HG02884 (cell line): ENCODE measurements around the gene DYNC1I2.
"Not testable (repeated sequence)": the region's sequence is repeated elsewhere in the genome, so short reads cannot be mapped to it uniquely, and the experiment has no call there.

Source experiments
- ATAC-seq: cut with Tn5 transposase; IDR thresholded peaks from one replicate; pipeline ENCODE4 v1.9.1; 2021; ENCODE audit warnings: mild to moderate bottlenecking, moderate library complexity; ENCODE audit not compliant: unreplicated experiment

Gene DYNC1I2

DNA sequence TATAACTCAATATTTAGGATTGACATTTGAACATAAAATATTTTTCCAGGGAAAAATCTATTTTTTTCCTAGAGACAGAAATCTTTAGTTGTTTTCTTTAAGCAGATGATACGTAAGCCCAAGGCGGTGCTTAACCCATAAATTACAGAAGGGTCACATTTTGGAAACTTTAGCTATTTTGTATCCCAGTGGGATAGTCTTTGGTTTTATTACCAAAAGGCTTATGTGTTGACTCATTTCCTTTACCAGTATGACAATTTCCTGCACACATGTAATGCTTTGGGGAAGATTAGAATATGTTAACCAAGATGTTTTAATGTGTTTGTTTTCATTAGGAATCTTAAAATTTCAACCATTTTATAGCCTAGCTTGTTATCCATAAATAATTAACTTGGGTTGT is 24.8 kb downstream of the DYNC1I2 start:
- no peak for ATAC-seq

DNA sequence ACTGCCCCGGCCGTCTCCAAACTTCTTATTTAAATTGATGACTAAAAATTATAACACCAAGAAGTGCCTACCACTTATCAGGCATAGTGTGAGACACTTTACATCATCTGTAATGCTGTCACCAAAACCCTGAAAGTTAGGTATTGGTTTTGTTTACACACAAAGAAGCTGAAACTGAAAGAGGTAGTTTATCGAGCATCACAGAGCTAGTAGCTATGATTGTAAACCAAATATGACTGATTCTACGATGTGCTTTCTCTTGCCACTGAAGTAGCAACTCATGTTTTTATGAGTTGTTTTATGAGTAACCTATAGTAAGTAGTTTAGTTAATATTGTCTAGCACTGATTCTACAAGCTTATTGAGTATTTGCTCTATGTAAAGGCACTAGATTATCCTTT is 31.5 kb downstream of the DYNC1I2 start:
- no peak for ATAC-seq

DNA sequence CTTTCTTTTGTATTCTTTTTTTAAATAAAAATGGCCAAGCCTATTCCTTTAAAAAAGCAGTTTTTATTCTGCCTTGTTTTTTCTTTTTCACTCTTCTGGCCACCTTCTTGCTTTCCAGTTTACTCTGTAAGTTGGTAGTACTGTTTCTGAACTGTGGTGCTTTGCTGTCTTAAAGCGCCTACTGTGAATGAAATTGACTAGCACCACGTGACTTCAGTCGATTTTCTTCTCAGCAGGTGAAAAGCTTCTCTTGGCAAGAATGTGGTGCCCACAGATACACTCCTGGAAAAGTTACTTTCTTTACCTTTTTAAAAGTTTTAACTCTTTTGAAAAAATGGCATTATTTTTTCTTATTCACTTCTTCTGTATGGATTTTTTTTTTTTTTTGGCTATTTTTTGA is 32.4 kb downstream of the DYNC1I2 start:
- no peak for ATAC-seq

DNA sequence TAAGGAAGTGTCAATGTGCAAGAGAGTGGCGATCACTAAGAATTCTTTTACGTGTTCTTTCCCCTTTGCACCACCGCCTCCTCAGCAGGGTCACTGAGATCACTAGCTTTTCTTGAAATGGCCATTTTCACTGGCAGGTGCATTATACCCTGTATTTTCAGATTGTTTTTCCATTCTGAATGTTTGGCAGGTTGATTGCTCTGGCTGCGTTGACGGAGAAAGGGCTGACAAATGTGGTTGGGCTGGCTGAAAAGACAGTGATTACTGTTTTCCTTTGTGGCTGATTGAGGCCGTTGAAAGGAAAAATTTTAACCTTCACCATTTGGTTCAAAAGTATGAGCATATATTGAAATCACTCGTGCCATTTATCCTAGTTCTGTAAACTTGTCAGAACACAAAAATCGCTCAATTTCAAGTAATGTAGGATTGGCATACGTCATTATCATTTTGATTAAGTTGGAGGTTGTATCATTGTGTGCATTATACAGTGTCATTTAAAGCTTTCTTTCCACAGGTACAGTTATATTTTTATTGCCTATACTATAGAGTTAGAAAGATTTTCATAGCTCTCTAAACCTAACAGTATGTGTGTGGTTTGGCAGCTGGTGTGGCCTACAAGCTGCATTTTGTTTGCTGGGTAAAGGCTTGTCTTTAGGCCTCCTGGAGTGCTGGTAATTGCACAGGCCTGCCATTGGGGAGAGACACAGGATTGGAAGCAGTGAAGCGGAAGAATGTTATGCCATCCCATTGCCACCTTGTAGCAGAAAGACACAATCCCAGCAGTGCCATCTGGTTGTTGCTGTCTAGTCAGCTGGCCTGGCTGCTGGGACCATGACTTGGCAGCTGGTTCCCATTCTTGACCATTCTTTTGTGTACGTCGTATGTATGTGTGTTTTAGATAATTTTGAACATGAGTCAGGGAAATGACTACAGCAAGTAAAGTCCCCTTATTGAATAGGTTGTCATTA is 36.7 kb downstream of the DYNC1I2 start:
- no peak for ATAC-seq

DNA sequence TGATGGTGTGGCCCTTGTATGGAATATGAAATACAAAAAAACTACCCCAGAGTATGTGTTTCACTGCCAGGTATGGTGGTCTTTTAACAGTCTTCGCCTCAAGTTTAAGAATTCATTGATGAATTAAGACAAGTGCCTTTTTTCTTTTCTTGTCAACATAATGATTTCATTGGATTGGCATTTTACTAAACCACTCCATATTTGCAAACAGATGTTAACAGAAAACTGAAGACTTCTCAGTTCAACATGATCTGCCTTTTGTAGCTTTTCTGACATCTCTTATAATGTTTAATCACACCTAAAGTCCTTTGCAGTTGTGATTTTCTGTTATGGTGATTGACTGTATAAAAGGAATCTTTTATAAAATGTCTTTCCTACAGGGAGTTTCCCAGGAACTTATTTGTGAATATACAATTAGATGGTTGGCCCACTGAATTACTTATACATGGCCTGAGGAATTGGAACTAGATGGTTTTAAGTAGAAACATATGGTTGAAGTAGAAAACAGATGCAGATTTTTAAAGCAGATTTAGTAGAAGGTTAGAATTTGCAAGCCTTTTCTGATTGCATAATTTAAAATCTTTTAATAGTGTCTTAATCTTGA is 39.7 kb downstream of the DYNC1I2 start:
- ATAC-seq, result no peak

DNA sequence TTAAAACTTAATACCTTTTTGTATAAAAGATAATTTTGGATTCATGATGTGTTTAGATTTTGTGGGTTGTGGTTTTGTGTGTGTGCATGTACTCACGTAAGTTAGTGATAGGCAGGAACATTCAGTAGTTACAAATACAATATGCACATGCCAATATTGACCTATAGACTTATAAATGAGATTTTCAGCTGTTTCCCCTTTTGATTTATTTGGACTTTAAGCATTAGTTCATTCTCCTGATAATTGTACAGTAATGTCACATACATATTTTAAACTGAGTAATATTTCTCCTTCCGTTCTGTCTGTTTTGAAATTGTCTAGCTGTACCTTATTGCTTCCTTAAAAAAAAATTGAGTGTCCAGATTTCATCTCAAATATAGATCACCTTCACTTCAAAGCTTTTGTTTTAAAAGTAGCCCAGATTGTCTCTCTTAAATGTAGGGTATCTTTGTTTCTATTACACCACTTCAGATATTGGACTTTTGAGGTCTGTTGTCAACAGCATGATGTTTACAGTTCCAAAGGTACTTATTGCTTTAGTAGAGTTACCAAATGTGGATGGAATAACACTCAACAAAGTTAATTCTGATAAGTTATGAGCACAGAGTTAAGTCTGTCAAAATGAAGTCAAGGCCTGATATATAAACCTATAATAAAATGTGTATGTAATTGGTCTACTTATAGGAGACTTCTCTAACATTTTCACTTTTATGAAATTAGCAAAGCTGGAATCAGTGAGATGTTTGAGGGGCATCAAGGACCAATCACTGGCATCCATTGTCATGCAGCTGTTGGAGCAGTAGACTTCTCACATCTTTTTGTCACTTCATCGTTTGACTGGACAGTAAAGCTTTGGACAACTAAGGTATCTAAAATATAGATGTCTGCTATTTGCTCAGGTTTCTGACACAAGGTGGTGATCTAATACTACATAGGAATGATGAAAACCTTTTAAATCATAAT is 42.0 kb downstream of the DYNC1I2 start:
- ATAC-seq, result no peak

DNA sequence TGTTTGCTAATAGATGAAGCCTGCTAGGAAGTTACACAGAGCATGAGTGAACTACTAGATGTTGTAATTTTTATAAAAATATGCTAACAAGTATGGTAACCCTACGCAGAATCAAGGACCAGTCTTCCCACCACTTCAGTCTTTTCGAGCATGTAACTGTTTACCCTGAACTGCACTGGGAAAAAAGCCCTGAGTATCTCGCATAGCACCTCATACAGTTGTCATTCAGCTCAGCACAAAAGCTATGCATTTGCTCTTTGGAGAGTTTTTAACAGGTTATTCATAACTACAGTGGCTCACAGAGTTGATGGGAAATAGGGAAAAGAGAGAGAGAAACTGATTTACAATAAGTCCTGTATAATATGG is 42.7 kb downstream of the DYNC1I2 start:
- no peak for ATAC-seq

DNA sequence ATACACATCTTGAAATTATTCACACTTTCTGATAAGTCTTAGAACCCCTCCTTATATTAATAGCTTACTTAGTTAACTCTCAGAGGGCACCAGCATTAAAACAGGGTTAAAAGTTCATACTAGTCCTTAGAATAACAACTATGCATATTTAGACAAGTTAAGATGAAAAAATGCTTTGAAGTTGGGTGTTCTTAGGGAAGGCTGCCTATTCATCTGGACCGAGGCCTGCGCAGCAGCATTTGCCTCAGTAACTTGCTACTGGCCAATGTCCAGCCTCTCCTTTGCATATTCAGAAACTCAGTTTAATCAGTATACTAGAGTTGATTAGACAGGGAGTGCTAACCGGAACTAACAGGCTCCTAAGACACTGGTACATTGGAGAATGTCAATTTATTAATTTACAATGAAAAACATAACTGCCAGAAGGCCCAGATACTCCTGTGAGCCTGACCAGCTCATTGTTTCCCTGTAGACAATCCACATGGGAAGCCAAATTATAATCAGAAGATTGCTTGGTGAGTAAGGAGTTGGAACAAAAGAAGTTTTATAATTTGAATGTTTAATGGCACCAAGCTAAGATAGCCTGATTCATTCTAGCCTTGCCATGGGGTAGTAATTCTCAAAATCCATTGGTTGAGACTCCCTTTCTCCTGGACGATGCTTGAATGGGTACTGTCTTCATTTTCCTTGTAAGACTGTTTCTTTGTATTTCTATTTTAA is 48.9 kb downstream of the DYNC1I2 start:
- no peak for ATAC-seq

DNA sequence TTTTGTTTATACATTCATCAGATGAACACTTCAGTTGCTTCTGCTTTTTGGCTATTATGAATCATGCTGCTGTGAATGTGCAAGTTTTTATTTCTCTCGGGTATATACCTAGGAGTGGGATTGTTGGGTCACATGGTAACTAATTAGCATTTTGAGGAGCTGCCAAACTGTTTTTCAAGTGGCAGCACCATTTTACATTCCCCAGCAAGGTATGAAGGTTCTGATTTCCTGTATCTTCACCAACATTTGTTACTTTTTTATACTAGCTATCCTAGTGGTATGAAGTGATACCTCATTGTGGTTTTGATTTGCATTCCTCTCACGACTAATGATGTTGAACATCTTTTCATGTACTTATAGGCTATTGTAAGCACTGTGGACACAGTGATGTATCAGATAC is 53.9 kb downstream of the DYNC1I2 start:
- no peak for ATAC-seq

DNA sequence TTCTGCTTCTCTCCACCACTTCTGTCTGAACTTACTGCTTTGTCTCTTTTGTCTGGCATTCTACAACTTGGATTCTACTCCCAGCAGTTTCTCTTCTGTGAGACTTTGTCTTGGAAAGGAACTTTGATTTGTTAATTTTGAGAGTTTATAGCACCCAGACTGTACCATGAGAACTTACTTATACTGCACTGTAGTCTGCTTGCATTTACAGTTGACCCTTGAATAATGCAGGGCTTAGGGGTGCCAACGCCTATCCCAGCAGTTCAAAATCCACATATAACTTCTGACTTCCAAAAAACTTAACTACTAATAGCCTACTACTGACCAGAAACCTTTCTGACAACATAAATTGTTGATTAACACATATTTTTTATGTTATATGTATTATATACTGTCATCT is 55.5 kb downstream of the DYNC1I2 start:
- ATAC-seq, result no peak

DNA sequence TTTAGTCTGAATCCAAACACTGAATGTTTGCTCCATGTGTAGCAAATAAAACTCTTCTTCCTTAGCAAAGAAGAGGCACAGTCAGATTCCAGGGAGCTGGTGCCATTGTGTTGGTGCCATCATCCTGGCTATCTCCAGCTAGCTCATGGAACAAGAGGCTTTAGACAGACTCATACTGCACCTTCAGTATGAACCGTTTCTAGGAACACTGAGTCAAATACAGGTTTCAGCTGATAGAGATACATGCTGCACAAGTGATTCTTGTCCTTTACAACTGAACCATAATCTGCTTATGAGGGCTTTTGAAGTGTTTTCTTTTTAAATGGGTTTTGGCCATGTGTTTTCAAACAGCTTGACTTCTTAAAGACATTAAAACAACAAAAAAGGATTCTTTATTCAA is 57.9 kb downstream of the DYNC1I2 start:
- ATAC-seq, result no peak

DNA sequence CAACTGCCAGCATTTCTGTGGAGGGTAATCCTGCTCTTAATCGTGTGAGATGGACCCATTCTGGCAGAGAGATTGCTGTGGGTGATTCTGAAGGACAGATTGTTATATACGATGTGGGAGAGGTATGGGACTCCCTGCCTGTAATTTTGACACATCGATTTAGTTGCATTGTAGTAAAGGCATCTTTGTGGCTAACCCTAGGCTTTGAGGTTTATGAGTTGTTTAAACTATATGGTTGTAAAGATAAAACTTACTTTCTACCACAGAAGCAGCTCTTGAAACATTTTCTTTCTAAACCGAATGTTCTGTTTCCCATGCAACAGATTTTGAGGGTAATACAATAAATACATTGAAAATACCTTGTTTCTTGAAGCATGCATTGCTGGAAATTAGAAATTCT is 58.5 kb downstream of the DYNC1I2 start:
- no peak for ATAC-seq

DNA sequence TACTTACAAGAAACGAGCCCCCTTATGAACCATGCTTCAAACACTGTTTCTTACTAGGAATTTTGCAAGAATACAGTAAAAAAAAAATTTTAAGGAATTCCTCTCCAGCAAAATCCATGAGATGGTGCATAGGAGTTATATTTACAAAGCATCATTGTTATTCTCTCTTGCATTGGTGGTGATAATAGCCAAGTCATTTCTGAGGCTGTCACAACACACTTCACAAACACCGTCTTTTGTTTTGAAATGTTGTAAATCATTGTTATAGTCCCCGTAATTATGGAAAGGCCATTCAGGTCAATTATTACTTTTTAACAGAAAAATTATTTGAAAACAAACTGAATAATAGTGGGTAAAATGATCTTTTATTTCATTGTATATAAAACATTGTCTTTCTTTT is 60.1 kb downstream of the DYNC1I2 start:
- no peak for ATAC-seq

DNA sequence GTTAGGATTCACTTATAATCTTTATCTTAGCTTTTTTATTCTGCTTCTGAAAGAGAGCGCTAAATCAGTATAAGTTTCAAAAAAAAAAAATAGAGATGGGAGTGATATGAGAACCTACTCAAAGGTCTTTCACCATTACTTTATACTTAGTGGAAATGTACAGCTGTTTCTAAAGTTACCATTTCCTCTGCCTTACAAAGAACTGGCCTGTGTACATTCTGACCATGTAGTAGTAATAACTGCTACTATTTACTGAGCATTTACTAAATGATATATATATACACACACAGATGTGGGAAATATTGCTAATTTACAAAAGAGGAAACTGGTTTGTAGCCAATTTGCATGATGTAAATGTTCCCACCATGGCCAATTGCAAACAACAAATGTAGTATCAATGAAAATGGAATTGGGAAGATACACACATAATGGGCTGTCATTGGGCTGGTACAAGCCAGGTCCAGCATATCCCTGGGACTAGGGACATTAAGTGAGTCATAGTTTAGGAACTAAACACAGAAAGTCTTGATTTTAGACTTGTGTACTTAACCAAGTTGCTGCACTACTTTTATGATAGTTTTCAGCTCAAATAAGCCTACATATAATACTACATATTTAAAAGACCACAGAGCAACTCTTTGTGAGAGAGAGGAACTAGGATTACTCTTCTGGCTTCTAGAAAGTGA is 67.1 kb downstream of the DYNC1I2 start:
- no peak for ATAC-seq

DNA sequence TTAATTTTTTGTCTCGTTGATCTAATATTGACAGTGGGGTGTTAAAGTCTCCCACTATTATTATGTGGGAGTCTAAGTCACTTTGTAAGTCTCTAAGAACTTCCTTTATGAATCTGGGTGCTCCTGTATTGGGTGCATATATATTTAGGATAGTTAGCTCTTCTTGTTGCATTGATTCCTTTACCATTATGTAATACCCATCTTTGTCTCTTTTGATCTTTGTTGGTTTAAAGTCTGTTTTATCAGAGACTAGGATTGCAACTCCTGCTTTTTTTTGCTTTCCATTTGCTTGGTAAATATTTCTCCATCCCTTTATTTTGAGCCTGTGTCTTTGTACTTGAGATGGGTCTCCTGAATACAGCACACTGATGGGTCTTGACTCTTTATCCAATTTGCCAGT is 71.5 kb downstream of the DYNC1I2 start:
- not testable (repeated sequence) for ATAC-seq

DNA sequence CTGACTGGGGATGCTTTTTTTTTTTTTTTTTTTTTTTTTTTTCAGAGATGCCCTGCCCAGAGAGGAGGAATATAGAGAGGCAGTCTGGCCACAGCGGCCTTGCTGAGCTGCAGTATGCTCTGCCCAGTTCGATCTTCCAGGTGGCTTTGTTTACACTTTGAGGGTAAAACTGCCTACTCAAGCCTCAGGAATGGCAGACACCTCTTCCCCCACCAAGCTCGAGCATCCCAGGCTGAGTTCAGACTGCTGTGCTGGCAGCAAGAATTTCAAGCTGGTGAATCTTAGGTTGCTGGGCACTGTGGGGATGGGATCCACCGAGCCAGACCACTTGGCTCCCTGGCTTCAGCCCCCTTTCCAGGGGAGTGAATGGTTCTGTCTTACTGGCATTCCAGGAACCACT is 73.9 kb downstream of the DYNC1I2 start:
- ATAC-seq, result not testable (repeated sequence)

DNA sequence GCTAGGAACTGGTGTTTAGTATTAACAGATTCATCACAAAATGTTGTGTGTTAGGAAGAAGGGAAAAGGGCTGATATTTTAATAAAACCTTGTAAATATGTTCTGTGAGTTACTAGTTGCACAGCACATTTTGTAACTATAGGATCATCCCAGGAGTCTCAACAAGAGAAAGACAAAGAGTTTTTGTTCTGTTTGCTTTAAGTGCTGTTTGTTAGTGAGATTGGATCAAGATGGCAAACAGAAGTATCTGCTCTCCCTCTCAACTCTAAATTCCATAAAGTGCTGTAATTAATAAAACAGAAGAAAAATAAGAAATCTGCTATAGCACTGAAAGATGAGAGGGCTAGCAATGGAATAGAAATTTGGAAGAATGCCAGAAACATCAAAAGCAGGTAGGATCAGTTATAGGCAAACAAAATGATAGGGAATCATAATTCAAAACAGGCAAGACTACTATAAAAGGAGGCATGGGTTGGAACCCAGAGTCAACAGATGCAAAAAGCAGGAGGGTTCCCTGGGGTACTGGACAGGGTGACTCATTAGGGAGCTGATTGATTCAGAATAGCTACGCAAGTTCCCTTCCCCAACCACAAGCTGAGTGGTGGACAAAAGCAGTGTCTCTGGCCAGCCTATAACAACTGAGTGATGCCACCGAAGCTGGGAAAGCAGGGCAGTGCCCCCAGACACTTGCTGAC is 75.8 kb downstream of the DYNC1I2 start:
- no peak for ATAC-seq

DNA sequence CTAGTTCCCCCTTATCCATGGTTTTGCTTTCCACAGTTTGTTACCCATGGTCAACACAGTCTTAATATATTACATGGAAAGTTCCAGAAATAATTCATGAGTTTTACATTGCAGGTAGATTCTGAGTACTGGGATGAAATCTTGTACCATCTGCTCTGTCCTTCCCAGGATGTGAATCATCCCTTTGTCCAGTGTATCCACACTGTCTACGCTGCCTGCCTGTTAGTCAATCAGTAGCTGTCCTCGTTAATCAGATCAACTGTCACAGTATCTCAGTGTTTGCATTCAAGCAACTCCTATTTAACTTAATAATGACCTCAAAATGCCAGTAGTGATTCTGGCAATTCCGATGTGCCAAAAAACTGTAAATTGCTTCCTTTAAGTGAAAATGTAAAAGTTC is 76.3 kb downstream of the DYNC1I2 start:
- no peak for ATAC-seq

DNA sequence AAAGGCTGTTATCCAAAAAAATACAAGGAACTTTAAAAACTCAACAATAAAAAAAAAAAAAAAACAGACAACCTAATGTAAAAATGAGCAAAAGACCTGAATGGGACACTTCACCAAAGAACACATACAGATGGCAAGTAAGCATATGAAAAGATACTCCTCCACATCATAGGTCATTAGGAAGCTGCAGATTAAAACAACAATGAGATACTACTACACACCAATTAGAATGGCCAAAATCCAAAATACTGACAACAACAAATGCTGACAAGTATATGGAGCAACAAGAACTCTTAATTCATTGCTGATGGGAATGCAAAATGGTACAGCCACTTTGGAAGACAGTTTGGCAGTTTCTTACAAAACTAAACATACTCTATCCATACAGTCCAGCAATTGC is 84.2 kb downstream of the DYNC1I2 start:
- no peak for ATAC-seq

DNA sequence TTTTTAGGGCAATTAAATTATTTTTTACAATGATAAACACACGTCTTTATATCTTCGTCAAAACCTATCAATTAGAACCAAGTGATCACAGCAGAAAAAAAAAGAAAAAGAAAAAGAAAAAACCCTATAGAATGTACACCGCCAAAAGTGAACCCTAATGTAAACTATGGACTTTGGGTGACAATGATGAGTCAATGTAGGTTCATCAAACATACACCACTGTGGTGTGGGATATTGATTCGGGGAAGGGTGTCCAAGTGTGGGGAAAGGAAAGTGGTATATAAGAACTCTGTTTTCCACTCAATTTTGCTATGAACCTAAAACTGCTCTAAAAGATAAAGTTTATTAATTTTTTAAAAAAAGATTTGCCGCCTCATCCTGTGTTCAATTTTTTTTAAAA is 85.1 kb downstream of the DYNC1I2 start:
- no peak for ATAC-seq
